K562 (cell line): ENCODE measurements around the gene WWOX. TPM values are rescaled to one million over a fixed set of nuclear protein-coding genes. Genes with fewer than 3 reads are reported as not detected.

Experiments used
- ATAC-seq: fragments of 200-7000 bp; cut with Tn5 transposase; 3 replicates; pipeline ENCODE4 v1.9.1; 2020; ENCODE audit warnings: moderate library complexity
- BruUV-seq: library from RNA; stranded (reverse); fragments of 400-500 nt; replicated peaks from 2 replicates; lab custom pipeline; 2021; lab: Mats Ljungman, UMichigan
- CTCF ChIA-PET: fragments of 300-600 bp; formaldehyde crosslinking; extraction: SDS; loops from one replicate; lab custom pipeline; 2021; ENCODE audit warnings: low intra/inter-chr PET ratio; lab: Yijun Ruan, JAX
- POLR2A ChIA-PET: fragments of 300-600, 350-650 bp; sonication (Branson Sonifier 250); formaldehyde crosslinking; extraction: SDS; loops from one replicate; lab custom pipeline; 2021; ENCODE audit warnings: antibody characterized with exemption, inconsistent platforms; lab: Yijun Ruan, JAX
- DNase-seq, 4 experiments: peaks; one replicate each; pipeline versions ENCODE4 v3.0.0 to v3.0.0-alpha.2; 2011 to 2018; ENCODE audit warnings: low spot score in 3 of 4, mixed read lengths in 3 of 4; ENCODE audit errors: extremely low read depth in 1 of 4
- FAIRE-seq: peaks from 2 replicates; lab custom pipeline; 2011; peaks lifted over from hg19 to GRCh38; lab: Jason Lieb, UNC
- H2AFZ ChIP-seq: 2 replicates; pipeline ENCODE4 v1.6.0; 2011; ENCODE audit warnings: low read depth, low read length, control low read depth, inconsistent platforms
- H3K27ac ChIP-seq: fragments of 200-600 bp; 3 replicates; pipeline ENCODE4 v1.8.0; 2011; ENCODE audit warnings: low read depth, mild to moderate bottlenecking, control low read depth, inconsistent platforms, low read length, moderate library complexity, mixed read lengths; ENCODE audit errors: extremely low read depth
- H3K27me3 ChIP-seq, 2 experiments: fragments of 300-600 bp in 1 of 2; 2 replicates in 1 of 2; 3 replicates in 1 of 2; pipeline versions ENCODE4 v1.6.0 to v1.8.0; 2011; ENCODE audit warnings: inconsistent platforms in 2 of 2, low read length in 2 of 2, mild to moderate bottlenecking in 1 of 2, mixed read lengths in 1 of 2, moderate library complexity in 1 of 2; ENCODE audit not compliant: control insufficient read depth in 2 of 2, insufficient read depth in 2 of 2
- H3K36me3 ChIP-seq: fragments of 300-600 bp; 3 replicates; pipeline ENCODE4 v1.8.0; 2011; ENCODE audit warnings: mild to moderate bottlenecking, low read length, inconsistent platforms; ENCODE audit not compliant: control insufficient read depth, insufficient read depth
- H3K4me1 ChIP-seq, 2 experiments: fragments of 200-600 bp in 1 of 2; replicated peaks in 1 of 2; 2 replicates in 1 of 2; 3 replicates in 1 of 2; pipeline versions ENCODE4 v1.5.1 to v1.8.0; 2011; ENCODE audit warnings: inconsistent platforms in 2 of 2, low read length in 2 of 2, mild to moderate bottlenecking in 1 of 2, mixed read lengths in 1 of 2, moderate library complexity in 1 of 2; ENCODE audit not compliant: control insufficient read depth in 2 of 2, insufficient read depth in 2 of 2
- H3K4me2 ChIP-seq: 2 replicates; pipeline ENCODE4 v1.6.1; 2011; ENCODE audit warnings: low read length, control low read depth, inconsistent platforms, mixed read lengths; ENCODE audit not compliant: insufficient read depth
- H3K4me3 ChIP-seq: fragments of 200-600 bp; sonication (generic), shearing (Covaris generic); 2 replicates; pipeline ENCODE4 v1.5.1; 2016; ENCODE audit warnings: control low read depth, inconsistent platforms
- H3K79me2 ChIP-seq: fragments of 200-600 bp; 3 replicates; pipeline ENCODE4 v1.8.0; 2011; ENCODE audit warnings: low read length, inconsistent platforms; ENCODE audit not compliant: control insufficient read depth, insufficient read depth
- H3K9ac ChIP-seq, 2 experiments: 2 replicates each; pipeline versions ENCODE4 v1.6.0 to v1.6.1; 2011; ENCODE audit warnings: low read depth in 2 of 2, low read length in 2 of 2, control low read depth in 1 of 2, inconsistent platforms in 1 of 2, mild to moderate bottlenecking in 1 of 2, mixed read lengths in 1 of 2; ENCODE audit not compliant: insufficient read depth in 1 of 2
- H3K9me1 ChIP-seq: one replicate; pipeline ENCODE4 v1.6.0; 2011; ENCODE audit warnings: inconsistent platforms, mild to moderate bottlenecking, low read length, moderate library complexity; ENCODE audit not compliant: control insufficient read depth, insufficient read depth
- H3K9me3 ChIP-seq: replicated peaks from 2 replicates; pipeline ENCODE4 v1.5.1; 2011; ENCODE audit warnings: low read depth, low read length, inconsistent platforms; ENCODE audit not compliant: control insufficient read depth, insufficient read depth
- H4K20me1 ChIP-seq: replicated peaks from 2 replicates; pipeline ENCODE4 v1.6.1; 2011; ENCODE audit warnings: low read length, inconsistent platforms, mixed read lengths; ENCODE audit not compliant: control insufficient read depth, insufficient read depth
- CHD1 ChIP-seq: fragments of 200-600 bp; sonication (generic); IDR thresholded peaks from one replicate; pipeline ENCODE4 v1.6.1; 2012; ENCODE audit warnings: mild to moderate bottlenecking, moderate library complexity, low read length, inconsistent platforms
- EWSR1 ChIP-seq: fragments of 450-650 bp; IDR thresholded peaks from 2 replicates; pipeline ENCODE4 v1.6.1; 2018; ENCODE audit warnings: borderline replicate concordance, mild to moderate bottlenecking, low read depth, moderate library complexity; ENCODE audit not compliant: partially characterized antibody
- FUS ChIP-seq: fragments of 200-400 bp; formaldehyde crosslinking; optimal IDR thresholded peaks from 2 replicates; pipeline ENCODE3; 2017; ENCODE audit warnings: low read depth, low read length
- JUND ChIP-seq, 2 experiments: IDR thresholded peaks; 2 replicates in 1 of 2; 3 replicates in 1 of 2; pipeline ENCODE4 v1.6.1; 2011; ENCODE audit warnings: borderline replicate concordance in 2 of 2, low read depth in 2 of 2, low read length in 2 of 2, improper control_type of control experiment in 1 of 2, missing biosample characterization in 1 of 2, missing genetic modification characterization in 1 of 2, missing genetic modification reagents in 1 of 2
- MIER1 ChIP-seq: fragments of 450-650 bp; IDR thresholded peaks from 2 replicates; pipeline ENCODE4 v1.6.1; 2016; ENCODE audit warnings: antibody characterized with exemption, mild to moderate bottlenecking, low read depth
- PRPF4 ChIP-seq: fragments of 200-400 bp; formaldehyde crosslinking; IDR thresholded peaks from one replicate; pipeline ENCODE4 v1.6.1; 2017; ENCODE audit warnings: low read length, low read depth, mild to moderate bottlenecking; ENCODE audit not compliant: insufficient read depth, poor library complexity, severe bottlenecking
- RBFOX2 ChIP-seq: fragments of 200-400 bp; formaldehyde crosslinking; IDR thresholded peaks from 2 replicates; pipeline ENCODE4 v1.6.1; 2017; ENCODE audit warnings: low read depth, mild to moderate bottlenecking, low read length, moderate library complexity
- RBM14 ChIP-seq: fragments of 200-400 bp; formaldehyde crosslinking; IDR thresholded peaks from 2 replicates; pipeline ENCODE4 v1.6.1; 2018; ENCODE audit warnings: low read depth, mild to moderate bottlenecking, low read length, moderate library complexity, borderline replicate concordance; ENCODE audit not compliant: insufficient read depth
- THRAP3 ChIP-seq: fragments of 450-650 bp; IDR thresholded peaks from 2 replicates; pipeline ENCODE4 v1.6.1; 2016; ENCODE audit warnings: mild to moderate bottlenecking, inconsistent platforms, borderline replicate concordance
- ZBTB11 ChIP-seq, 3 experiments: fragments of 200-800 bp in 1 of 3; fragments of 250-450 bp in 1 of 3; fragments of 450-650 bp in 1 of 3; sonication (Bioruptor Pico) in 1 of 3; sonication (Bioruptor generic) in 1 of 3; formaldehyde crosslinking in 1 of 3; IDR thresholded peaks; 2 replicates each; pipeline versions ENCODE4 v1.6.1 to v1.8.0; 2016 to 2022; ENCODE audit warnings: mild to moderate bottlenecking in 2 of 3, missing genetic modification characterization in 2 of 3, missing compliant biosample characterization in 1 of 3, moderate library complexity in 1 of 3
- ZNF124 ChIP-seq: sonication (generic); formaldehyde crosslinking; IDR thresholded peaks from 2 replicates; pipeline ENCODE4 v1.8.1; 2022; ENCODE audit warnings: missing genetic modification reagents
- ZNF217 ChIP-seq: sonication (generic); formaldehyde crosslinking; IDR thresholded peaks from 2 replicates; pipeline ENCODE4 v1.8.0; 2022; ENCODE audit warnings: mild to moderate bottlenecking, missing genetic modification reagents
- ZNF764 ChIP-seq: fragments of 250-450 bp; sonication (Bioruptor Pico); IDR thresholded peaks from 2 replicates; pipeline ENCODE4 v1.4.0; 2020; ENCODE audit warnings: low read depth, mild to moderate bottlenecking, moderate library complexity
- ZNF79 ChIP-seq: fragments of 250-450 bp; sonication (Bioruptor Pico); IDR thresholded peaks from 2 replicates; pipeline ENCODE4 v1.4.0; 2020; ENCODE audit warnings: low read depth, mild to moderate bottlenecking, moderate library complexity
- WGBS: fragments of 100-300 bp; shearing (Covaris generic); methylation state at CpG from one replicate; pipeline ENCODE4 v1.1.6; 2016; ENCODE audit warnings: low coverage, mixed read lengths; ENCODE audit not compliant: insufficient coverage; ENCODE audit errors: missing lambda C conversion rate; 5-methylcytosine and 5-hydroxymethylcytosine counted together
- in situ Hi-C: fragments of 300-500 bp; cut with MboI; formaldehyde crosslinking; loops from 4 replicates; pipeline ENCODE4 v1.15.0; 2018; ENCODE audit warnings: inconsistent platforms, mixed read lengths
- intact Hi-C: fragments of 100-400 bp; cut with micrococcal nuclease; formaldehyde crosslinking; loops from 2 replicates; pipeline ENCODE4 v1.14.2; 2022
- polyA plus RNA-seq, 8 experiments: library from polyadenylated mRNA; depleted of rRNA in 4 of 8; stranded (reverse) in 5 of 8; unstranded in 3 of 8; fragments of >200 nt; fragmentation: Nextera tagmentation in 2 of 8; fragmentation: Illumina TruSeq in 1 of 8; extraction: Ambion mirVana in 2 of 8; extraction: Trizol in 1 of 8; gene quantifications; 2 replicates each; pipeline versions ENCODE4 v1.2.1 to v1.2.3, GENCODE V29; 2011 to 2014; ENCODE audit warnings: inconsistent platforms in 1 of 8, missing spikeins in 1 of 8
- total RNA-seq, 7 experiments: library from RNA; depleted of rRNA in 6 of 7; stranded (reverse); fragments of >200 nt in 6 of 7; fragmentation: Illumina TruSeq in 2 of 7; extraction: Trizol in 2 of 7; gene quantifications; 2 replicates each; pipeline versions ENCODE4 v1.2.1 to v1.2.3, GENCODE V29; 2011 to 2021; ENCODE audit warnings: low replicate concordance in 1 of 7

Gene WWOX
- total and polyA plus RNA-seq, 9 of the 15 experiments (the other 6 are each of a cell fraction or from before 2014, with no cell fraction given) = 1.6 to 22.7 (median 8.1) TPM

DNA sequence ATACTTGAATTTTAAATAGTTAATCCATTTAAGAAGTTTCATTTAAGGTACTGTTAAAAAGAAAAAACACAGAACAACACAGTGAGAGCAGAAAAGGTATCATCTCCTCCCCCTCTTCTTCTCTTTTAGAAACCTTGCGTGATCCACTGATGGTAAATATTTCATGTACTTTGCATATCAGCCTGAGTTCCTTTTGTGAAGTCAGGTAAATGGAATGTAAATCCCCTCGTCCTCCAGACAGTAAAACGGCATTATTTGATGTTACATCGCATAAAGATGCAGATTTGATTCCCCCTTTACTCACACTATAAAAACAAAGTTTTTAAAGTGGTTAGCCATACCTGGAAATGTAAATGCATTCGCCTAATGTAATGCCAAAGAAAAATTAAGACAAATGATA lies 234.4 kb downstream of the WWOX start:
- Histone ChIP-seq H3K9ac (no peak overlapping the region), H3K27me3 (peaks cover 6% of the 10 kb centered on the region in 2 experiments; a peak in 1 of 5 replicates), H3K4me3 (no peak overlapping the region), H3K9me3 (no peaks in the 10 kb centered on the region), H3K4me2 (no peak overlapping the region), H3K4me1 (no peaks in the 10 kb centered on the region), H3K36me3 (no peaks in the 10 kb centered on the region), H2AFZ (no peak overlapping the region), H3K27ac (no peak overlapping the region), H3K79me2 (no peaks in the 10 kb centered on the region), H3K9me1 (no peaks in the 10 kb centered on the region), H4K20me1 (0 out of 2 replicates have a peak, but pooled peaks cover 2% of the 10 kb centered on the region)
- ChIA-PET POLR2A (no interaction called here), CTCF (no interaction called here)
- ATAC-seq (no peak), DNase-seq (peak in 2 of 4 experiments; percentile 1), FAIRE-seq (peak; percentile 29)
- WGBS = 9% methylated on average over 5 of the region's 5 CpGs
- intact Hi-C loops (no loop called here), in situ Hi-C loops (no loop called here)
- no TSS peak for BruUV-seq
- no peak for TF ChIP-seq ZNF764 (CRISPR knock-in tag)
- no peak for TF ChIP-seq RBM14
- TF ChIP-seq MIER1 = no peak
- TF ChIP-seq FUS = no peak
- TF ChIP-seq CHD1 = no peak
- no peak for TF ChIP-seq RBFOX2
- TF ChIP-seq THRAP3 = no peak
- no peak for TF ChIP-seq ZBTB11 (CRISPR knock-in tag; IDR thresholded peaks at IDR 0.05)
- no peak for TF ChIP-seq ZNF79 (CRISPR knock-in tag)
- TF ChIP-seq ZNF217 (CRISPR knock-in tag) = no peak
- TF ChIP-seq PRPF4 = no peak
- no peak for TF ChIP-seq JUND (IDR thresholded peaks at IDR 0.05; ENCODE audit: borderline replicate concordance, low read depth, low read length)
- TF ChIP-seq JUND (tag; IDR thresholded peaks at IDR 0.05; ENCODE audit: borderline replicate concordance, low read depth, low read length) = no peak
- no peak for TF ChIP-seq EWSR1
- no peak for TF ChIP-seq ZNF124 (CRISPR knock-in tag)
